Vagina (tissue), 2 donors: ENCODE measurements around the gene HSPA2. TPM values are rescaled to one million over a fixed set of nuclear protein-coding genes. Genes with fewer than 3 reads are reported as not detected.

Experiments used
- DNase-seq, 2 donors: peaks; one replicate each; pipeline ENCODE4 v3.0.0-alpha.2; 2017; ENCODE audit errors: extremely low spot score in 2 of 2
- H3K27ac ChIP-seq: fragments of 200-600 bp; sonication (generic); one replicate; pipeline ENCODE4 v1.5.1; 2019
- H3K27me3 ChIP-seq: fragments of 200-600 bp; sonication (generic); one replicate; pipeline ENCODE4 v1.5.1; 2019
- H3K36me3 ChIP-seq, 2 donors: fragments of 200-600 bp; sonication (generic); one replicate each; pipeline ENCODE4 v1.5.1; 2017 to 2019
- H3K4me1 ChIP-seq: fragments of 200-600 bp; sonication (generic); one replicate; pipeline ENCODE4 v1.5.1; 2019
- H3K4me3 ChIP-seq, 2 donors: fragments of 200-600 bp; sonication (generic); 1 replicate in 1 of 2; 2 replicates in 1 of 2; pipeline ENCODE4 v1.5.1; 2016 to 2019
- H3K9me3 ChIP-seq: fragments of 200-600 bp; sonication (generic); one replicate; pipeline ENCODE4 v1.5.1; 2019
- CTCF ChIP-seq, 3 experiments: fragments of 450-650 bp in 2 of 3; fragments of 200-600 bp in 1 of 3; sonication (generic) in 1 of 3; IDR thresholded peaks; one replicate each; pipeline ENCODE4 v1.5.1; 2017 to 2019; ENCODE audit warnings: antibody characterized with exemption in 3 of 3, mild to moderate bottlenecking in 2 of 3, moderate library complexity in 2 of 3
- POLR2A ChIP-seq, 2 donors: fragments of 450-650 bp; IDR thresholded peaks; one replicate each; pipeline ENCODE4 v1.6.1; 2017; ENCODE audit warnings: antibody characterized with exemption in 2 of 2, mild to moderate bottlenecking in 2 of 2, moderate library complexity in 2 of 2
- POLR2AphosphoS5 ChIP-seq, 2 donors: sonication (generic); formaldehyde crosslinking; IDR thresholded peaks; one replicate each; pipeline ENCODE4 v1.9.0; 2017; ENCODE audit warnings: antibody characterized with exemption in 2 of 2, mild to moderate bottlenecking in 2 of 2, low read depth in 1 of 2; ENCODE audit not compliant: insufficient read depth in 1 of 2
- intact Hi-C: fragments of 100-400 bp; cut with DNase I; formaldehyde crosslinking; loops from one replicate; pipeline ENCODE4 v1.15.1; 2023
- total RNA-seq: library from RNA; depleted of rRNA; stranded (reverse); fragments of >200 nt; gene quantifications from one replicate; pipeline ENCODE4 v1.2.3, GENCODE V29; 2016

The HSPA2 gene
- total RNA-seq, 1 donor from 2014 or later, result 47.4 TPM

- peak within 1 kb of the TSS; percentile 68 to 90 for H3K4me3 ChIP-seq
- TF ChIP-seq CTCF (IDR thresholded peaks at IDR 0.05), result no peak
- TF ChIP-seq POLR2A (IDR thresholded peaks at IDR 0.05), result peak in 1 of 2 donors; percentile 36
- peak in 1 of 2 donors; percentile 81 for TF ChIP-seq POLR2AphosphoS5 (IDR thresholded peaks at IDR 0.05; ENCODE audit: insufficient read depth in 1 of 2, low read depth in 1 of 2)
- H3K27ac ChIP-seq, result peak within 1 kb of the TSS; percentile 94
- H3K36me3 ChIP-seq, result no peaks in the 10 kb centered on the region
- peaks cover 74% of the 10 kb centered on the region for H3K4me1 ChIP-seq
- H3K9me3 ChIP-seq, result no peaks in the 10 kb centered on the region
- H3K27me3 ChIP-seq, result no peaks in the 10 kb centered on the region
- peak in 1 of 2 donors; percentile 94 for DNase-seq
- intact Hi-C loops, result no loop called here
Observed at GRCh38 chr14:64504310-64504896, 36.1 kb upstream of the HSPA2 start, which contains the start of gene ZBTB1. Gene ZBTB1, plus strand, starts transcription at chr14:64504770. Its CDS starts 16,735 bp downstream, at chr14:64521505.

- H3K36me3 ChIP-seq, result no peaks in the 10 kb centered on the region
- peak overlapping the region; percentile 94 for H3K27ac ChIP-seq
- peak overlapping the region; percentile 68 to 90 for H3K4me3 ChIP-seq
- no peaks in the 10 kb centered on the region for H3K27me3 ChIP-seq
- TF ChIP-seq POLR2A (IDR thresholded peaks at IDR 0.05), result peak in 1 of 2 donors; percentile 4
- TF ChIP-seq POLR2AphosphoS5 (IDR thresholded peaks at IDR 0.05; ENCODE audit: insufficient read depth in 1 of 2, low read depth in 1 of 2), result peak in 1 of 2 donors; percentile 59
- no peak for TF ChIP-seq CTCF (IDR thresholded peaks at IDR 0.05)
- intact Hi-C loops, result no loop called here
- peaks cover 71% of the 10 kb centered on the region for H3K4me1 ChIP-seq
- DNase-seq, result peak in 1 of 2 donors; percentile 94
- H3K9me3 ChIP-seq, result no peaks in the 10 kb centered on the region
Observed at GRCh38 chr14:64504897-64505794, 35.4 kb upstream of the HSPA2 start.

- H3K27ac ChIP-seq, result peak overlapping the region; percentile 51
- DNase-seq, result no peak
- peak overlapping the region; percentile 68 to 90 for H3K4me3 ChIP-seq
- H3K27me3 ChIP-seq, result no peaks in the 10 kb centered on the region
- H3K36me3 ChIP-seq, result no peaks in the 10 kb centered on the region
- intact Hi-C loops, result no loop called here
- peaks cover 72% of the 10 kb centered on the region for H3K4me1 ChIP-seq
- TF ChIP-seq POLR2A (IDR thresholded peaks at IDR 0.05) (no peak), CTCF (IDR thresholded peaks at IDR 0.05) (no peak), POLR2AphosphoS5 (IDR thresholded peaks at IDR 0.05; ENCODE audit: insufficient read depth in 1 of 2, low read depth in 1 of 2) (no peak)
- no peaks in the 10 kb centered on the region for H3K9me3 ChIP-seq
Observed at GRCh38 chr14:64506721-64507120, 33.8 kb upstream of the HSPA2 start.

- Histone ChIP-seq H3K27ac (peak overlapping the region; percentile 51), H3K27me3 (no peaks in the 10 kb centered on the region), H3K36me3 (no peaks in the 10 kb centered on the region), H3K4me1 (peaks cover 70% of the 10 kb centered on the region), H3K9me3 (no peaks in the 10 kb centered on the region), H3K4me3 (no peak overlapping the region)
- DNase-seq, result no peak
- TF ChIP-seq POLR2AphosphoS5 (IDR thresholded peaks at IDR 0.05; ENCODE audit: insufficient read depth in 1 of 2, low read depth in 1 of 2) (peak in 1 of 2 donors; percentile 33), POLR2A (IDR thresholded peaks at IDR 0.05) (no peak)
- intact Hi-C loops, result no loop called here
Observed at GRCh38 chr14:64507376-64508156, 33.0 kb upstream of the HSPA2 start.

GRCh38 chr14:64508215-64508776, 32.2 kb upstream of the HSPA2 start:
- H3K4me3 ChIP-seq, result no peak overlapping the region
- H3K27me3 ChIP-seq, result no peaks in the 10 kb centered on the region
- H3K9me3 ChIP-seq, result no peaks in the 10 kb centered on the region
- no peak for TF ChIP-seq POLR2A (IDR thresholded peaks at IDR 0.05)
- TF ChIP-seq CTCF (IDR thresholded peaks at IDR 0.05), result no peak
- no peak for TF ChIP-seq POLR2AphosphoS5 (IDR thresholded peaks at IDR 0.05; ENCODE audit: insufficient read depth in 1 of 2, low read depth in 1 of 2)
- DNase-seq, result no peak
- H3K4me1 ChIP-seq, result peaks cover 72% of the 10 kb centered on the region
- no peak overlapping the region for H3K27ac ChIP-seq
- intact Hi-C loops, result no loop called here
- no peaks in the 10 kb centered on the region for H3K36me3 ChIP-seq
